ENCODE data around the gene JCAD. TPM values are rescaled to one million over a fixed set of nuclear protein-coding genes. Genes with fewer than 3 reads are reported as not detected.

Gene JCAD
- total and polyA plus RNA-seq, 10 of the 15 experiments (the other 5 are each of a cell fraction or from before 2014, with no cell fraction given): 0.28 TPM; not detected in 9

DNA sequence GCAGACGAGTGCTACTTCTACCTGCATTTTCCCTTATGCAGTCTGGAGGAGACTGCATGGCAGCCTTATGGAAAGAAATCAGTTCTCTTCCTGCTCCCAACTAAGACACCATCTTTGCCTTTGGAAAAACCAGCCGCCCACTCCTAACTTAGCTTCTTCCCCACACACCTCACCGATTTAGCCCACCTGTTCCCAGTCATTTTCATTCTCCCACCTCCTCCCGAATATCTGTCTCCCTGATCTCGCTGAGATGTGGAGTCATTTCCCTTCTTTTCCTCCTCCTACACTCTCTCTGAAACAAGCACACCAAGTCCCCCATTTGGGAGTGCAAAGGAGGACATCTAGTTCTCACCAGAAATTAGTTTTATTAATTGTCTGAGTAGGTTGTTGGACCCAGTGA lies 35.2 kb upstream of the JCAD start:
- H3K4me1 ChIP-seq (ENCODE audit: control insufficient read depth, insufficient read depth, low read length): no peaks in the 10 kb centered on the region
- ChIA-PET RAD21 (ENCODE audit: unreplicated experiment) (no interaction called here), SMC1A (ENCODE audit: uncharacterized antibody, unreplicated experiment) (no interaction called here), POLR2A (no interaction called here), CTCF (no interaction called here)
- DNase-seq (ENCODE audit: low read depth, low spot score) (no peak), ATAC-seq (no peak), FAIRE-seq (no peak)
- no peak overlapping the region for H3K9ac ChIP-seq (ENCODE audit: control insufficient read depth, insufficient read depth, low read length)
- H3K4me2 ChIP-seq (ENCODE audit: control insufficient read depth, insufficient read depth): no peak overlapping the region
- in situ Hi-C loops (cut with MboI): no loop called here
- no peak overlapping the region for H3K27ac ChIP-seq (ENCODE audit: control insufficient read depth, insufficient read depth)
- intact Hi-C loops (cut with micrococcal nuclease; ENCODE audit: unreplicated experiment): no loop called here
- H2AFZ ChIP-seq (ENCODE audit: control insufficient read depth, low read depth, low read length): no peak overlapping the region
- no TSS peak for BruUV-seq (replicated peaks)
- TF ChIP-seq SMAD5 (IDR thresholded peaks at IDR 0.05; ENCODE audit: low read depth) (no peak), BMI1 (IDR thresholded peaks at IDR 0.05; ENCODE audit: borderline replicate concordance) (no peak), SIX5 (IDR thresholded peaks at IDR 0.05; ENCODE audit: low read depth, low read length, severe bottlenecking) (no peak), MTA3 (IDR thresholded peaks at IDR 0.05; ENCODE audit: borderline replicate concordance, low read length) (no peak), NBN (IDR thresholded peaks at IDR 0.05) (no peak), CBFB (IDR thresholded peaks at IDR 0.05; ENCODE audit: low read depth) (no peak), ZNF217 (IDR thresholded peaks at IDR 0.05) (no peak), NFXL1 (IDR thresholded peaks at IDR 0.05; ENCODE audit: borderline replicate concordance) (no peak), MEF2A (IDR thresholded peaks at IDR 0.05; ENCODE audit: insufficient read depth, low read depth, low read length) (no peak), SUPT20H (IDR thresholded peaks at IDR 0.05; ENCODE audit: borderline replicate concordance, control insufficient read depth, low read depth, low read length) (no peak), POLR2AphosphoS5 (IDR thresholded peaks at IDR 0.05; ENCODE audit: low read length) (no peak), IKZF1 (conservative IDR thresholded peaks at IDR 0.05) (no peak), NFYB (IDR thresholded peaks at IDR 0.05; ENCODE audit: insufficient read depth, low read depth, low read length) (no peak)
- TF ChIP-seq, protein P1, sequence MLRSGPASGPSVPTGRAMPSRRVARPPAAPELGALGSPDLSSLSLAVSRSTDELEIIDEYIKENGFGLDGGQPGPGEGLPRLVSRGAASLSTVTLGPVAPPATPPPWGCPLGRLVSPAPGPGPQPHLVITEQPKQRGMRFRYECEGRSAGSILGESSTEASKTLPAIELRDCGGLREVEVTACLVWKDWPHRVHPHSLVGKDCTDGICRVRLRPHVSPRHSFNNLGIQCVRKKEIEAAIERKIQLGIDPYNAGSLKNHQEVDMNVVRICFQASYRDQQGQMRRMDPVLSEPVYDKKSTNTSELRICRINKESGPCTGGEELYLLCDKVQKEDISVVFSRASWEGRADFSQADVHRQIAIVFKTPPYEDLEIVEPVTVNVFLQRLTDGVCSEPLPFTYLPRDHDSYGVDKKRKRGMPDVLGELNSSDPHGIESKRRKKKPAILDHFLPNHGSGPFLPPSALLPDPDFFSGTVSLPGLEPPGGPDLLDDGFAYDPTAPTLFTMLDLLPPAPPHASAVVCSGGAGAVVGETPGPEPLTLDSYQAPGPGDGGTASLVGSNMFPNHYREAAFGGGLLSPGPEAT (IDR thresholded peaks at IDR 0.05; ENCODE audit: low read depth): no peak
- TF ChIP-seq, protein P2, sequence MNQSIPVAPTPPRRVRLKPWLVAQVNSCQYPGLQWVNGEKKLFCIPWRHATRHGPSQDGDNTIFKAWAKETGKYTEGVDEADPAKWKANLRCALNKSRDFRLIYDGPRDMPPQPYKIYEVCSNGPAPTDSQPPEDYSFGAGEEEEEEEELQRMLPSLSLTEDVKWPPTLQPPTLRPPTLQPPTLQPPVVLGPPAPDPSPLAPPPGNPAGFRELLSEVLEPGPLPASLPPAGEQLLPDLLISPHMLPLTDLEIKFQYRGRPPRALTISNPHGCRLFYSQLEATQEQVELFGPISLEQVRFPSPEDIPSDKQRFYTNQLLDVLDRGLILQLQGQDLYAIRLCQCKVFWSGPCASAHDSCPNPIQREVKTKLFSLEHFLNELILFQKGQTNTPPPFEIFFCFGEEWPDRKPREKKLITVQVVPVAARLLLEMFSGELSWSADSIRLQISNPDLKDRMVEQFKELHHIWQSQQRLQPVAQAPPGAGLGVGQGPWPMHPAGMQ (IDR thresholded peaks at IDR 0.05; ENCODE audit: borderline replicate concordance): no peak
- 20% methylated on average over 5 of the region's 5 CpGs for WGBS (ENCODE audit: insufficient coverage, insufficient replicate concordance, low lambda C conversion rate, missing lambda C conversion rate)
- H3K79me2 ChIP-seq (ENCODE audit: control insufficient read depth, insufficient read depth, low read length): no peaks in the 10 kb centered on the region
- H4K20me1 ChIP-seq (ENCODE audit: control insufficient read depth, insufficient read depth): no peaks in the 10 kb centered on the region
- no peaks in the 10 kb centered on the region for H3K27me3 ChIP-seq (replicated peaks in 1 of 2; ENCODE audit: control insufficient read depth in 2 of 2, insufficient read depth in 2 of 2, low read length in 1 of 2)
- H3K9me3 ChIP-seq (replicated peaks; ENCODE audit: control insufficient read depth, insufficient read depth, low read length): no peaks in the 10 kb centered on the region
- no peaks in the 10 kb centered on the region for H3K36me3 ChIP-seq (ENCODE audit: control insufficient read depth in 2 of 2, insufficient read depth in 2 of 2, low read length in 1 of 2)
- no peak overlapping the region for H3K4me3 ChIP-seq

Measured in GM12878 (cell line).